Thoracic aorta (tissue), 2 donors: ENCODE results near the gene SLC22A4. TPM values are rescaled to one million over a fixed set of nuclear protein-coding genes. Genes with fewer than 3 reads are reported as not detected.

Source experiments
- ATAC-seq: fragments of 150-250 bp; one replicate; pipeline ENCODE4 v1.8.0; 2017; ENCODE audit warnings: low read depth; ENCODE audit not compliant: insufficient number of reproducible peaks, low FRiP score
- DNase-seq: peaks from one replicate; pipeline ENCODE4 v3.0.0-alpha.2; 2020; ENCODE audit warnings: low spot score
- H3K27ac ChIP-seq, 2 donors: fragments of 200-600 bp; sonication (generic); 1 replicate in 1 of 2; 2 replicates in 1 of 2; pipeline ENCODE4 v1.5.1; 2016; ENCODE audit warnings: mild to moderate bottlenecking in 2 of 2, moderate library complexity in 2 of 2
- H3K27me3 ChIP-seq: fragments of 200-600 bp; sonication (generic); replicated peaks from 2 replicates; pipeline ENCODE4 v1.6.0; 2016; ENCODE audit warnings: mild to moderate bottlenecking; ENCODE audit not compliant: insufficient read depth
- H3K36me3 ChIP-seq: fragments of 200-600 bp; sonication (generic); one replicate; pipeline ENCODE4 v1.5.1; 2016
- H3K4me1 ChIP-seq, 2 donors: fragments of 200-600 bp; sonication (generic); 1 replicate in 1 of 2; 2 replicates in 1 of 2; pipeline versions ENCODE4 v1.5.1 to v1.6.0; 2016; ENCODE audit warnings: low read depth in 2 of 2, mild to moderate bottlenecking in 1 of 2; ENCODE audit not compliant: control insufficient read depth in 1 of 2
- H3K4me3 ChIP-seq: fragments of 200-600 bp; sonication (generic); 2 replicates; pipeline ENCODE4 v1.5.1; 2016; ENCODE audit warnings: mild to moderate bottlenecking
- H3K9me3 ChIP-seq: fragments of 200-600 bp; sonication (generic); 2 replicates; pipeline ENCODE4 v1.5.1; 2016
- total RNA-seq, 2 donors: library from RNA; depleted of rRNA; stranded (reverse); fragments of >200 nt; gene quantifications; one replicate each; pipeline versions ENCODE4 v1.1.0 to v1.2.3, GENCODE V29; 2016
- TF ChIP-seq, protein P1 (sequence below): fragments of 200-600 bp; sonication (generic); IDR thresholded peaks from one replicate; pipeline ENCODE4 v1.5.1; 2019; ENCODE audit warnings: antibody characterized with exemption

SLC22A4 gene
- total RNA-seq, 2 donors from 2014 or later = 0.14 to 2.1 TPM

DNA sequence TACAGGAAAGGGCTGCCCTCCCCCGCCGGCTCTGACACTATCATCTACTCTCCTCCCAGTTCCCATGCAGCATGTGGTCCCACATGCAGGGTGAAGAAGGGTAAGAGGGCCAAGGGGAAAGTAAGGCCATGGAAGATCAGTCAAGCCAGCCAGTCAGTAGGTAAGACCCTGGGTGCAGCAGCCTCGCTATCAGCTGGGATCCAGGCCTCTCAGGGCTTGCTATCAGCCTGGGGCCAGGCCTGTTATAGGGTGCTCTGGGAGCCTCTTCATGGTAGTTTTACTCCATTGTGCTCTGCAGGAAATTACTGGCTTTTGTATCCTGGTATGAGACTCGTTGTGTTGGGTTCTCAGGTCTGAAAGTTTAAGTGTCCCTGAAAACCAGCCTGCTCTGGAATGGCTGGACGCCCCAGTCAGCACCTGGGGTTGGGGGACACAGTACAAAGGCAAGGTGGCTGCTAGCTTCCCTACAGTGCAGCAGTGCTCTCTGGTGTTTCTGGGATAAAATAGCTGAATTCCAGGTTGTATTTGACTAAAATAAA, 21.4 kb downstream of the SLC22A4 start:
- Histone ChIP-seq H3K4me3 (no peak overlapping the region), H3K9me3 (no peaks in the 10 kb centered on the region), H3K27ac (no peak overlapping the region), H3K4me1 (peaks cover 0 to 5% of the 10 kb centered on the region in 2 donors), H3K27me3 (no peaks in the 10 kb centered on the region), H3K36me3 (no peaks in the 10 kb centered on the region)
- TF ChIP-seq, protein P1, sequence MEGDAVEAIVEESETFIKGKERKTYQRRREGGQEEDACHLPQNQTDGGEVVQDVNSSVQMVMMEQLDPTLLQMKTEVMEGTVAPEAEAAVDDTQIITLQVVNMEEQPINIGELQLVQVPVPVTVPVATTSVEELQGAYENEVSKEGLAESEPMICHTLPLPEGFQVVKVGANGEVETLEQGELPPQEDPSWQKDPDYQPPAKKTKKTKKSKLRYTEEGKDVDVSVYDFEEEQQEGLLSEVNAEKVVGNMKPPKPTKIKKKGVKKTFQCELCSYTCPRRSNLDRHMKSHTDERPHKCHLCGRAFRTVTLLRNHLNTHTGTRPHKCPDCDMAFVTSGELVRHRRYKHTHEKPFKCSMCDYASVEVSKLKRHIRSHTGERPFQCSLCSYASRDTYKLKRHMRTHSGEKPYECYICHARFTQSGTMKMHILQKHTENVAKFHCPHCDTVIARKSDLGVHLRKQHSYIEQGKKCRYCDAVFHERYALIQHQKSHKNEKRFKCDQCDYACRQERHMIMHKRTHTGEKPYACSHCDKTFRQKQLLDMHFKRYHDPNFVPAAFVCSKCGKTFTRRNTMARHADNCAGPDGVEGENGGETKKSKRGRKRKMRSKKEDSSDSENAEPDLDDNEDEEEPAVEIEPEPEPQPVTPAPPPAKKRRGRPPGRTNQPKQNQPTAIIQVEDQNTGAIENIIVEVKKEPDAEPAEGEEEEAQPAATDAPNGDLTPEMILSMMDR = no peak
- ATAC-seq (no peak), DNase-seq (no peak)

GRCh38 chr5:132319975-132320374, 25.8 kb downstream of the SLC22A4 start:
- TF ChIP-seq, protein P1 = no peak
- H3K36me3 ChIP-seq = no peaks in the 10 kb centered on the region
- ATAC-seq = no peak

GRCh38 chr5:132321109-132321721, 27.0 kb downstream of the SLC22A4 start:
- no peak overlapping the region for H3K27ac ChIP-seq
- no peaks in the 10 kb centered on the region for H3K9me3 ChIP-seq
- ATAC-seq (no peak), DNase-seq (no peak)
- H3K4me3 ChIP-seq = no peak overlapping the region
- TF ChIP-seq, protein P1 = no peak
- no peaks in the 10 kb centered on the region for H3K4me1 ChIP-seq
- no peaks in the 10 kb centered on the region for H3K36me3 ChIP-seq
- no peaks in the 10 kb centered on the region for H3K27me3 ChIP-seq

More at GRCh38 chr5:132319975-132320374, 25.8 kb downstream of the SLC22A4 start:
- H3K4me3 ChIP-seq = no peak overlapping the region
- no peak overlapping the region for H3K27ac ChIP-seq
- no peaks in the 10 kb centered on the region for H3K27me3 ChIP-seq
- H3K9me3 ChIP-seq = no peaks in the 10 kb centered on the region
- DNase-seq = no peak
- no peaks in the 10 kb centered on the region for H3K4me1 ChIP-seq

- H3K4me3 ChIP-seq = no peak overlapping the region
- DNase-seq (no peak), ATAC-seq (no peak)
- no peak overlapping the region for H3K27ac ChIP-seq
- TF ChIP-seq, protein P1 = no peak
- no peaks in the 10 kb centered on the region for H3K4me1 ChIP-seq
- no peaks in the 10 kb centered on the region for H3K27me3 ChIP-seq
- no peaks in the 10 kb centered on the region for H3K9me3 ChIP-seq
- no peaks in the 10 kb centered on the region for H3K36me3 ChIP-seq
These were observed 28.1 kb downstream of the SLC22A4 start for GRCh38 chr5:132322266-132322665.

- H3K27me3 ChIP-seq = no peaks in the 10 kb centered on the region
- DNase-seq = no peak
- no peaks in the 10 kb centered on the region for H3K4me1 ChIP-seq
- TF ChIP-seq, protein P1 = no peak
- H3K4me3 ChIP-seq = no peak overlapping the region
- H3K36me3 ChIP-seq = no peaks in the 10 kb centered on the region
- H3K9me3 ChIP-seq = no peaks in the 10 kb centered on the region
- H3K27ac ChIP-seq = no peak overlapping the region
- ATAC-seq = no peak
These were observed 29.0 kb downstream of the SLC22A4 start for GRCh38 chr5:132323202-132323601.
